HL-60 (cell line): ENCODE results near the gene LSMEM2.

Source experiments
- GABPA ChIP-seq: IDR thresholded peaks from 2 replicates; pipeline ENCODE4 v1.6.1; 2012; ENCODE audit warnings: low read depth
- POLR2AphosphoS5 ChIP-seq: IDR thresholded peaks from 2 replicates; pipeline ENCODE4 v1.6.1; 2012; ENCODE audit warnings: low read depth
- SPI1 ChIP-seq: IDR thresholded peaks from 2 replicates; pipeline ENCODE4 v1.6.1; 2012; ENCODE audit warnings: low read depth, mild to moderate bottlenecking, borderline replicate concordance
- TF ChIP-seq, protein P1 (sequence below): IDR thresholded peaks from one replicate; pipeline ENCODE4 v1.5.1; 2011; ENCODE audit warnings: low read length, control low read depth, inconsistent platforms; ENCODE audit not compliant: insufficient read depth
- TF ChIP-seq, protein P2 (sequence below): IDR thresholded peaks from 2 replicates; pipeline ENCODE4 v1.6.1; 2012; ENCODE audit warnings: low read depth; ENCODE audit not compliant: insufficient replicate concordance

DNA sequence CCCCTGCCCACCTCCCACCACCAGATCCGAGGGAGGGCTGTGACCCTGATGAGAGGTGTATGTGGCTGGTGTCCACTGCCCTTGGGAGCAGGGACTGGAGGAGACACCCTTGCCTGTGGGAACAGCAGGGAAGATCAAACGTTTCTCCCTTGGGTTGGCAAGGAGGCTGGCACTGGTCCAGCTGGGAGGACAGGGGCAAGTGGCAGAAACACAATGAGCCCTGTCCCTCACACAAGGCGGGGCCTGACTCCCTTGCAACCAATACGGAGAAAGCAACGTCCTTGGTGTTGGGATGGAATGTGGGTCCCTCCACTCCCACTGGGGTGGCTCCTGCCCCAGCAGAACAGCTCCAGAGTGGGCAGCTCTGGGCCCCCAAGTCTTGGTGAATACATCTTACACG is 38.4 kb downstream of the LSMEM2 start:
- no peak for TF ChIP-seq GABPA
- TF ChIP-seq, protein P1, sequence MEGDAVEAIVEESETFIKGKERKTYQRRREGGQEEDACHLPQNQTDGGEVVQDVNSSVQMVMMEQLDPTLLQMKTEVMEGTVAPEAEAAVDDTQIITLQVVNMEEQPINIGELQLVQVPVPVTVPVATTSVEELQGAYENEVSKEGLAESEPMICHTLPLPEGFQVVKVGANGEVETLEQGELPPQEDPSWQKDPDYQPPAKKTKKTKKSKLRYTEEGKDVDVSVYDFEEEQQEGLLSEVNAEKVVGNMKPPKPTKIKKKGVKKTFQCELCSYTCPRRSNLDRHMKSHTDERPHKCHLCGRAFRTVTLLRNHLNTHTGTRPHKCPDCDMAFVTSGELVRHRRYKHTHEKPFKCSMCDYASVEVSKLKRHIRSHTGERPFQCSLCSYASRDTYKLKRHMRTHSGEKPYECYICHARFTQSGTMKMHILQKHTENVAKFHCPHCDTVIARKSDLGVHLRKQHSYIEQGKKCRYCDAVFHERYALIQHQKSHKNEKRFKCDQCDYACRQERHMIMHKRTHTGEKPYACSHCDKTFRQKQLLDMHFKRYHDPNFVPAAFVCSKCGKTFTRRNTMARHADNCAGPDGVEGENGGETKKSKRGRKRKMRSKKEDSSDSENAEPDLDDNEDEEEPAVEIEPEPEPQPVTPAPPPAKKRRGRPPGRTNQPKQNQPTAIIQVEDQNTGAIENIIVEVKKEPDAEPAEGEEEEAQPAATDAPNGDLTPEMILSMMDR = no peak
- TF ChIP-seq, protein P2, sequence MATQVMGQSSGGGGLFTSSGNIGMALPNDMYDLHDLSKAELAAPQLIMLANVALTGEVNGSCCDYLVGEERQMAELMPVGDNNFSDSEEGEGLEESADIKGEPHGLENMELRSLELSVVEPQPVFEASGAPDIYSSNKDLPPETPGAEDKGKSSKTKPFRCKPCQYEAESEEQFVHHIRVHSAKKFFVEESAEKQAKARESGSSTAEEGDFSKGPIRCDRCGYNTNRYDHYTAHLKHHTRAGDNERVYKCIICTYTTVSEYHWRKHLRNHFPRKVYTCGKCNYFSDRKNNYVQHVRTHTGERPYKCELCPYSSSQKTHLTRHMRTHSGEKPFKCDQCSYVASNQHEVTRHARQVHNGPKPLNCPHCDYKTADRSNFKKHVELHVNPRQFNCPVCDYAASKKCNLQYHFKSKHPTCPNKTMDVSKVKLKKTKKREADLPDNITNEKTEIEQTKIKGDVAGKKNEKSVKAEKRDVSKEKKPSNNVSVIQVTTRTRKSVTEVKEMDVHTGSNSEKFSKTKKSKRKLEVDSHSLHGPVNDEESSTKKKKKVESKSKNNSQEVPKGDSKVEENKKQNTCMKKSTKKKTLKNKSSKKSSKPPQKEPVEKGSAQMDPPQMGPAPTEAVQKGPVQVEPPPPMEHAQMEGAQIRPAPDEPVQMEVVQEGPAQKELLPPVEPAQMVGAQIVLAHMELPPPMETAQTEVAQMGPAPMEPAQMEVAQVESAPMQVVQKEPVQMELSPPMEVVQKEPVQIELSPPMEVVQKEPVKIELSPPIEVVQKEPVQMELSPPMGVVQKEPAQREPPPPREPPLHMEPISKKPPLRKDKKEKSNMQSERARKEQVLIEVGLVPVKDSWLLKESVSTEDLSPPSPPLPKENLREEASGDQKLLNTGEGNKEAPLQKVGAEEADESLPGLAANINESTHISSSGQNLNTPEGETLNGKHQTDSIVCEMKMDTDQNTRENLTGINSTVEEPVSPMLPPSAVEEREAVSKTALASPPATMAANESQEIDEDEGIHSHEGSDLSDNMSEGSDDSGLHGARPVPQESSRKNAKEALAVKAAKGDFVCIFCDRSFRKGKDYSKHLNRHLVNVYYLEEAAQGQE = no peak
- TF ChIP-seq POLR2AphosphoS5 = no peak
- TF ChIP-seq SPI1 = no peak
